RCC 7860 (cell line): Measurements from ENCODE around the gene ZNF586.
"Not testable (repeated sequence)": the region's sequence is repeated elsewhere in the genome, so short reads cannot be mapped to it uniquely, and the experiment has no call there.

Experiments
- DNase-seq: peaks from one replicate; pipeline ENCODE4 v3.0.0-alpha.2; 2015; ENCODE audit warnings: low spot score
- FAIRE-seq: peaks from 2 replicates; lab custom pipeline; 2012; peaks lifted over from hg19 to GRCh38; lab: Jason Lieb, UNC

ZNF586 gene

DNA sequence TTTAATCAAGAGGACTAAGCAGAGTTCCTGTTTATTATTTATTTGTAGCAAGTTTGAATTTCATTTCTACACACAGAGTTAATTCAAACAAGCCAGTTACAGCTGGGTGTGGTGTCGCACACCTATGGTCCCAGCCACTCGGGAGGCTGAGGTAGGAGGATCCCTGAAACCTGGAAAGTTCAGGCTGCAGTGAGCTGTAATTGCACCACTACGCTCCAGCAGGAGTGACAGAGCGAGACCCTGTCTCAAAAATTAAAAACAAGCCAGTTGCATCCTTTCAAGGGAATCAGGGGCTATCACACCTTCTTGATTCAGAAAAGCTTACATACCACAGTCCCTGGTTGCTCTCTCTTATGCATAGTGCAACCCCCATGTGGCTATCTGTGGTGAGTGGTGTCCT, 19.8 kb downstream of the ZNF586 start:
- DNase-seq (no peak), FAIRE-seq (no peak)

DNA sequence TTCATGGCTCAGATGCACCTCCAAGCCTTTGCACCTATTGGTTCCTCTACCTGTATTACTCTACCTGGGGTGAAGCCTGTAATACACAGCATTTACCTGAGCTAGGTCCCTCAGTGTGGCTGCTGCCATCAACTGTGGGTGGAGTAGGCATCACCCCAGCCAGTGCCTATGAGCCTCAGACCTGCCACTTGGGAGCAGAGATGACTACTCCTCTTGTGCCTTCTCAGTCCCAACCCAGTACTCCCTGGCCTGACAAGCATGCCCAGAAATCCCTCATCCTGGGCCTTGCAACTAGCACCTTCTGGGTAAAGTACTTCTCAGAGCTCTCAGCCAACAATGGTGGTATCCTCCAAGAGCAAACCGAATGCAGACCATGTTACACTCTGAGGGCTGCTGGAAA, 27.1 kb downstream of the ZNF586 start:
- FAIRE-seq, DNase-seq: not testable (repeated sequence)

GRCh38 chr19:57800696-57801095, 31.2 kb downstream of the ZNF586 start:
- FAIRE-seq = no peak
- DNase-seq = no peak

- no peak for FAIRE-seq
- DNase-seq = no peak
Measured at GRCh38 chr19:57802269-57802668, 32.8 kb downstream of the ZNF586 start.

- peak; percentile 39 for FAIRE-seq
- no peak for DNase-seq
Measured at GRCh38 chr19:57803265-57803593, 33.8 kb downstream of the ZNF586 start.

GRCh38 chr19:57803594-57804325, 34.3 kb downstream of the ZNF586 start:
- FAIRE-seq = peak; percentile 94

DNA sequence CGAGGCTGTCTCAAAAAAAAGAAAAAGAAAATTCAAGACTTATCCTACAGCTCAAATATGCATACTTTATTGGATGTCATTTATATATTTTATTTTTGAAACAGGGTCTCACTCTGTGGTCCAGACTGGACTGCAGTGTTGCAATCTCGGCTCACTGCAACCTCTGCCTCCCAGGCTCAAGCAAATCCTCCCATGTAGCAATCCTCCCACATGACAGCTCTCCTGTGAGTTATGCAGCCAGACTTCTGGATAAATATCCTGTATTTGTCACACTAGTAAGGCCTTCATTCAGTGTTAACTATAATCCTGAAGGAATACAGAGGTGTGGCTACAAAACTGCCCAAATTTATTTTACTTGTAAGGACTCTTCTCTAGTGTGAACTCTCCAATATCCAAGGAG, 38.1 kb downstream of the ZNF586 start:
- DNase-seq (no peak), FAIRE-seq (no peak)

More at GRCh38 chr19:57803594-57804325, 34.3 kb downstream of the ZNF586 start:
- peak; percentile 87 for DNase-seq

DNA sequence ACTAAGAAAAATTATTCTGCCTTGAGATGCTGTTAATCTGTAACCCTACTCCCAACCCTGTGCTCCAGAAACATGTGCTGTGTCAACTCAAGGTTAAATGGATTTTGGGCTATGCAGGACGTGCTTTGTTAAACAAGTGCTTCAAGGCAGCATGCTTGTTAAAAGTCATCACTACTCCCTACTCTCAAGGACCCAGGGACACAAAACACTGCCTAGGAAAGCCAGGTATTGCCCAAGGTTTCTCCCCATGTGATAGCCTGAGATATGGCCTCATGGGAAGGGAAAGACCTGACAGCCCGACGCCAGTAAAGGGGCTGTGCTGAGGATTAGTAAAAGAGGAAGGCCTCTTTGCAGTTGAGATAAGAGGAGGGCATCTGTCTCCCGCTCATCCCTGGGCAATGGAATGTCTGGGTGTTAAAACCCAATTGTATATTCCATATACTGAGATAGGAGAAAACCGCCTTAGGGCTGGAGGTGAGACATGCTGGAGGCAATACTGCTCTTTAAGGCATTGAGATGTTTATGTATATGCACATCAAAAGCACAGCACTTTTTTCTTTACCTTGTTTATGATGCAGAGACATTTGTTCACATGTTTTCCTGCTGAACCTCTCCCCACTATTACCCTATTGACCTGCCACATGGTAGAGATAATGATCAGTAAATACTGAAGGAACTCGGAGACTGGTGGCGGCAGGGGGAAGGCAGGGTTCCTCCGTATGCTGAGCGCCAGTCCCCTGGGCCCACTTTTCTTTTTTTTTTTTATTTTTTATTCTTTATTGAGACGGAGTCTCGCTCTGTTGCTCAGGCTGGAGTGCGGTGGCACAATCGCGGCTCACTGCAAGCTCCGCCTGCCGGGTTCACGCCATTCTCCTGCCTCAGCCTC, 41.2 kb downstream of the ZNF586 start:
- DNase-seq, FAIRE-seq: not testable (repeated sequence)

DNA sequence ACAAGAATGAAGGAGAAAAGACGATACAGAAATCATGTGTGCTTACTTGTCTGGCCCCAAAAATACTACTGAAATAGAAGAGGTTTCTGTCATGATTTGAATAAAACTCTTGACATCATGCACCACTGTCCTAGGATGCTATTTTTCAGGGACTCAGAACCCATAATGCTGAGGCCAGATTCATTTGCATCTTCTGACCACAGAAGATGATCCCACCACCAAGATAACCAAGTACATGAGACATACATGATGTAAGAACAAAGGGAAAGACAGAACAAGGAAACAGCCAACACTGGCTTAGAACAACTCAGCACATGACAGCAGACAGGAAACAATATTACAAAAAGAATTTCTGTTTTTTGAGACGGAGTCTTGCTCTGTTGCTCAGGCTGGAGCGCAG, 42.8 kb downstream of the ZNF586 start:
- no peak for DNase-seq
- no peak for FAIRE-seq

DNA sequence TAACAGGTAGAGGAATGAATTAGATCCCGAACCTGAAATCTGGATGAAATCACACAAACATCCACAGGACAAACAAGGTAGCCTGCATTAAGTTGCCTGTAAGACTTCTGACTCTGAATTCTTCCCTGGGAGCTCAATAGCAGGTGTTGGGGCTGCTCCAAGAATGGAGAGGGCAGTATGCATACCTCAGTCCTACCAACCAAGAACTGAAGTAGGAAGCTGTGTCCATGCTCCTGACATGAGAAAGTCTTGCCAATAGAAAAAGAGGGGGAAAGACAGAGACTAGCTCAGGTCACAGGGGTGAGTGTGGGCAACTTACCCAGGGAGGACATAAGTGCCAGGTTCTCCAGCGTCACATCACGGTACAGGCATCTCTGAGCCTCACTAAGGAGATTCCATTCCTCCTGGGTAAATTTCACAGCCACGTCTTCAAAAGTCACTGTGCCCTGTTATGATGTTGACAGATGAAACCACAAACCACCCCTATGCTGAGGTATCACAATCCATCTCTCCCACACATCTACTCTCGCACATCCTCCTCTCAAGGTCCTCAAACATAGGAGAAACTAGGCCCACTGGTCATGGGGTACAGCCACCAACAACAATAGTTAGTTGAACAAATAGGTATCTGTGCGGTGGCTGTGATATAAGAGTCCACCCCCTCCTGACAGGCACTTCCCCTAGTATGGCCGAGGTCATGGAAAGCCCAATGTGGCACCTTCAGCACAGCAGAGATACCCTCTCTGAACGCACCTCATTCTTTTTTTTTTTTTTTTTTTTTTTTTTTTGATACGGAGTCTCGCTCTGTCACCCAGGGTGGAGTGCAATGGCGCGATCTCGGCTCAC, 43.7 kb downstream of the ZNF586 start:
- DNase-seq, FAIRE-seq: not testable (repeated sequence)

- DNase-seq = no peak
- no peak for FAIRE-seq
Measured at GRCh38 chr19:57813919-57814504, 44.5 kb downstream of the ZNF586 start.

DNA sequence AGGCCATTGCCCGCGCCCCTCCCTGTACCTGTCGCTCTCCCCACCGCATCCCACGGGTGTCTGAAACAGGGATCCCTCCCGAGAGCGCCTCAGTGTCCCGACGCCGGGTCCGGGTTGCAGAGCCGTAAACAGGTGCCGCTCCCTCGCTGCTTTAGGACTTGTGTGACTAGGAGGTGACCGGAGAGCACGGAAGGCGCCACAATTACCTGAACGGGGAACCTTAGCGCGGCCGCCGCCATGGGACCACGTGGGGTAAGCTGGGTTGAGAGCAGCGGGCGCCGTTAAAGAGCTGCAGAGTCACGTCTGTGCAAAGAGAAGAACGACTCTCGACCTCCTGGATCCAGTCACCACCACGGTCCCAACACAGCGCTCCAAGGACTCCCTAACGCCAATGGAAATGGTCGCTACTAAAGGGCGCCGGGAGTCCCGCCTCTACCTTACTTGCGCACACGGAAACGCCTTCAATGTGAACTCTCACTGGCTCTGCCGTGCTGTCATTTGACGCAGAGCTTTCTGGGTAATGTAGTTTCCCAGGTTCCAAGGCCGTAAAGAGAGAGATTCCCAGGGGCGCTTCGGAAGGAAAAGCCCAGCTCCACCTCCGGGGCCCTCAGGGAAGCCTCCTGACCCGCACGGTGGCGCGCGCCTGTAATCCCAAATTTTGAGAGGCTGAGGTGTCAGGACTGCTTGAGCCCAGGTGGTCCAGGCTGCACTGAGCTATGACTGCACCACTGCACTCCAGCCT, 45.2 kb downstream of the ZNF586 start, which contains the start of gene ZNF552:
Gene ZNF552, minus strand, starts transcription at position 409 of the 742 bp plus-strand sequence. Its CDS starts 170 bp downstream, at position 239.
- DNase-seq (peak; percentile 74), FAIRE-seq (peak; percentile 16)

- FAIRE-seq (no peak), DNase-seq (no peak)
Measured at GRCh38 chr19:57815247-57816075, 46.0 kb downstream of the ZNF586 start.

- DNase-seq (no peak), FAIRE-seq (no peak)
Measured at GRCh38 chr19:57816652-57817051, 47.2 kb downstream of the ZNF586 start.

DNA sequence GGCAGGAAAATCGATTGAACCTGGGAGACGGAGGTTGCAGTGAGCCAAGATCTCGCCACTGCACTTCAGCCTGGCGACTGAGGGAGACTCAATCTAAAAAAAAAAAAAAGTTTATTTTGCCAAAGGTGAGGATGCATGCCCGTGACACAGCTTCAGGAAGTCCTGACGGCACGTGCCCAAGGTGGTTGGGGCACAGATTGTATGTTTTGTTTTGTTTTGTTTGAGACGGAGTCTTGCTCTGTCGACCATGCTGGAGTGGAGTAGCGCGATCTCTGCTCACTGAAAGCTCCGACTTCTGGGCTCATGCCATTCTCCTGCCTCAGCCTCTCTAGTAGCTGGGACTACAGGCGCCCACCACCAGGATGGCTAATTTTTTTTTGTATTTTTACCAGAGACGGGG, 48.5 kb downstream of the ZNF586 start:
- FAIRE-seq = no peak
- DNase-seq = no peak

DNA sequence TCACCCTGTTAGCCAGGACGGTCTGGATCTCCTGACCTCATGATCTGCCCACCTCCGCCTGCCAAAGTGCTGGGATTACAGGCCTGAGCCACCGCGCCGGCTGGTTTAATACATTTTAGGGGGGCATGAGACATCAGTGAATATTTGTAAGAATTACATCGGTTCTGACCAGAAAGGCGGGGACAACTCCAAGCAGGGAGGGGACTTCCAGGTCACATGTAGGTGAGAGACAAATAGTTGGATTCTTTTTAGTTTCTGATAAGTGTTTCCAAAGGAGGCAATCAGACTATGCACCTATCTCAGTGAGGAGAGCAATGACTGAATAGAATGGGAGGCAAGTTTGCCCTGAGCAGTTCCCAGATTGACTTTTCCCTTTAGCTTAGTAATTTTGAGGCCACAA, 48.9 kb downstream of the ZNF586 start:
- FAIRE-seq = no peak
- DNase-seq = no peak

DNA sequence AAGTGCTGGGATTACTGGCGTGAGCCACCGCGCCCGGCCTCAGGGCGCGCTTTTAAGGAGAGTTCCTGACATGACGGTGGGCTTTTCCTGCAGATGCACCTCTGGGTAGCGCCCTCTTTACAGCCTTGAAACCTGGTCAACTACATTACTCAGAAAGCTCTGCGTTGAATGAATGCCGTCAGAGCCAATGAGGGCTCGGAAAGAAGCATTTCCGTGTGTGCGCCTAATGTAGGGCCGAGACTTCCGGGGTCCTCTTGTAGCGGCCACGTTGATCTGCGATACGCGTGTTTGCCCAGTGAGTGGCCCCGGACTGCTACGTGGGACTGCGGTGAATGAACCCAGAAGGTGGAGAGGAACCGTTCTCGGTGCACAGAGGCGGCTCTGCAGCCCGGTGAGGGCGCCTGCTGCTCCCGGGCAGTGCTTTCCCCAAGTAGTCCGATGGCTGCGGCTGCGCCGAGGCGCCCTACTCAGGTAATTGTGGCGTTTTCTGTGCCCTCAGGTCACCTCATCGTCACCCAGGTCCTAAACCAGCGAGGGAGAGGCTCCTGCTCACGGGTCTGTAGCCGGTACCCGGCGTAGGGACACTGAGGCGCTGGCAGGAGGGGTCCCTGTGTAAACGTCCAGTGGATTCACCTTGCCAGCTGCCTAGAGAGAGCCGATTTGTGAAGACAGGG, 50.1 kb downstream of the ZNF586 start:
- DNase-seq (peak; percentile 87), FAIRE-seq (peak; percentile 32)

DNA sequence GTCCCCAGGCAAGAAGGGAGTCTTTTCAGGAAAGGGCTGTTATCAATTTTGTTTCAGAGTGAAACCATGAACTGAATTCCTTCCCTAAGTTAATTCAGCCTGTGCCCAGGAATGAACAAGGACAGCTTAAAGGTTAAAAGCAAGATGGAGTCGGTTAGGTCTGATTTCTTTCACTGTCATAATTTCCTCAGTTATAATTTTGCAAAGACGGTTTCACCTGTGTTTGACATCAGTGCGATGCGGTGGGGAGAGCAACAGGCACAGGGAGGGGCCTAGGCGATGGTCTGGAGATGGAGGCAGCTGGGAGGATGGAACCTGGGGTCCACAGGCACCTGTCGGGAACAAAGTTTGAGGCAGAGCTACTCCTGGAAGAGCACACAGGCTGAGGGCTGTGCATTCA, 51.1 kb downstream of the ZNF586 start:
- DNase-seq (no peak), FAIRE-seq (no peak)
